ENCODE results near the gene PYGB.

The PYGB gene

DNA sequence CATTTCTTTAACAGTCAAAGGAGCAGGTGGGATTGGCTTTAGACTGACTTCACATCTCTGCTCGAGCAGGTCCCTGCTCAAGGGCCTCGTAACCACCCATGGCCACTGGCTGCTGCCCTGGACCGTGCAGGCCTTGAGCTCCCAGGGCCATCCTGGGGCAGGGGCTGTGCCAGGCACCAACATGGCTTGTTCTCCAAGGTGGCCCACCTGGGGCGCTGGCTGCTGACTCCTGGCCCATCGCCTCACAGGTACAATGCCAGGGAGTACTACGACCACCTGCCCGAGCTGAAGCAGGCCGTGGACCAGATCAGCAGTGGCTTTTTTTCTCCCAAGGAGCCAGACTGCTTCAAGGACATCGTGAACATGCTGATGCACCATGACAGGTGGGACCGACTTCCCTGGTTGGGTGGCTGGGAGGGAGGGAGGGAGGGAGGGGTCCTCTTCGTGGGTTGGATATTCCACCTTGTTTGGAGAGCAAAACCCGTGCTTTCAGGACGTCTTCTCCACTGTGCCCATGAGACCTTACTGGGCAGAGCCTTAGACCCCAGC is 46.1 kb downstream of the PYGB start:
- DNase-seq (ENCODE audit: insufficient read length, low spot score) = no peak
- no peak for FAIRE-seq
- TF ChIP-seq, protein P1, sequence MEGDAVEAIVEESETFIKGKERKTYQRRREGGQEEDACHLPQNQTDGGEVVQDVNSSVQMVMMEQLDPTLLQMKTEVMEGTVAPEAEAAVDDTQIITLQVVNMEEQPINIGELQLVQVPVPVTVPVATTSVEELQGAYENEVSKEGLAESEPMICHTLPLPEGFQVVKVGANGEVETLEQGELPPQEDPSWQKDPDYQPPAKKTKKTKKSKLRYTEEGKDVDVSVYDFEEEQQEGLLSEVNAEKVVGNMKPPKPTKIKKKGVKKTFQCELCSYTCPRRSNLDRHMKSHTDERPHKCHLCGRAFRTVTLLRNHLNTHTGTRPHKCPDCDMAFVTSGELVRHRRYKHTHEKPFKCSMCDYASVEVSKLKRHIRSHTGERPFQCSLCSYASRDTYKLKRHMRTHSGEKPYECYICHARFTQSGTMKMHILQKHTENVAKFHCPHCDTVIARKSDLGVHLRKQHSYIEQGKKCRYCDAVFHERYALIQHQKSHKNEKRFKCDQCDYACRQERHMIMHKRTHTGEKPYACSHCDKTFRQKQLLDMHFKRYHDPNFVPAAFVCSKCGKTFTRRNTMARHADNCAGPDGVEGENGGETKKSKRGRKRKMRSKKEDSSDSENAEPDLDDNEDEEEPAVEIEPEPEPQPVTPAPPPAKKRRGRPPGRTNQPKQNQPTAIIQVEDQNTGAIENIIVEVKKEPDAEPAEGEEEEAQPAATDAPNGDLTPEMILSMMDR (IDR thresholded peaks at IDR 0.05; ENCODE audit: insufficient read depth, missing control alignments) = no peak

DNA sequence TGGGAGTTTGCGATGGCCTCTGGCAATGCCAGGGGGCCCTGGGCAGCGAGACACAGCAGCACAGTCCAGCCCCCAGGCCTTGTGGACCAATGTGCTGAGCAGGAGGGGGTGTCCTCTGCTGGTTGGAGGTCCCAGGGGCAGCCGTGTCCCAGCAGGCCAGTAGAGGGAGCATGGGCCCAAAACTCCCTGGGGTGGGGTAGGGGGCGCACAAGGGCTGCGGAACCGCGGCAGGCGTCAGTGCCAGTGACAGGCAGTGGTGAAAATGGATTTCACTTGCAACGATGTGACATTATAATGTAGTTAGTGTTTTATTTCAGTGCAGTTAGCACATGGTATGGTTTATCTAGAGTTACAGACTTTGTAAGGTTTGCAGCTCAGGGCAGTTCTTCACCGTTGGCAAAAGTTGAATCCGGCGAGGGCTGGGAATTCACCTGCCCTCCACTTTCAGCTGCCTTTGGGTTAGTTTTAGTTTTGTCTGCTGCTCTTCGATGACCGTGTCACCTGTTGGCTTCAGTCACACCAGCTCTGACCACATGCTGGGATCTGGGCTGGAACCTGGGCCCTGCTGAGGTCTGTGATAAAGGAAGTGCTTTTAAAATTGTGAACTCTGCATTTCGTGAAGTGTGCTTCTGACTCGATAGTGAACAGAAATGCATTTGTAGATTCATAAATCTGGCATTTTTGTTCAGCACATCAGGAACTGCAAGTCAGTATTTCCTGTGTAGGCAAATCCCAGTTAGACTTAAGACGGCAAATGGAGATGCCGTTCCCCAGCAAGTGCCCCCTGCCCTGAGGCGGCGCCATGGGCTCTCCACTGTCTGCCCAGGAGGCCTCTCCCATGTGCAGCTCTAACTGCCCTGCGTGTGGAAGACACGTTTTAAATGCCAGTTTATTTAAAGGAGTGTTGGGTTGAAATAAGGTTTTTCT is 46.8 kb downstream of the PYGB start:
- TF ChIP-seq, protein P1 (IDR thresholded peaks at IDR 0.05; ENCODE audit: insufficient read depth, missing control alignments) = peak; percentile 91
- FAIRE-seq (no peak), DNase-seq (ENCODE audit: insufficient read length, low spot score) (peak; percentile 39)

DNA sequence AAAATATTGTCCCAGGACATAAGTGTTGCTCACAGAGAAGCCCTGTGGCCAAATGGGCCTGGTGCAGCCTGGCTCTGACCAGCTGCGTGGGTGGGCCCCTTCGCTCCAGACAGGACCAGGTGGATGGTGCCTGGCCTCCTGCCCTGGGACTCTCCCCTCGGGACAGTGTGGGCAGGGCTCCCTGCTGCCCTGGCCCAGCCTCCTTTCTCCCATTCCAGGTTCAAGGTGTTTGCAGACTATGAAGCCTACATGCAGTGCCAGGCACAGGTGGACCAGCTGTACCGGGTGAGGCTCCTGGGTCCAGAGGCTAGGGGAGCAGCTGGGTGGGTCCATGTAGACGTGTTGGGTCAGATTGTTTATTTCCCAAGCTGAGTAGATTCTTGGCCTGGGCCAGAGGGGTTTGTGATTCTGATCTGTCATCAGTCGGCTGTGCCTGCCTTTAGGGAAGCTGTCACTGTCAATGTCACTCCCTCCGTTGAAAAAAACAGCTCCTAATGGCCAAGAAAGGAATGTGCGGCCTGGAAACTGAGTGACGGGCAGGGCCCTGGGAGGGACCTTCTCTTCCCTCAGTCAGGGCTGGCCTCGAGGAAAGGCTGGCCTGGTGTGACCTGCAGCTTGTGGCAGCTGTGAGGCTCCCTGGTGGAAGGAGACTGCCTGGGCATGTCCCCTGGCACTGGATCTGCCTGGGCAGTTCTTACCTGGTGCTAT is 47.7 kb downstream of the PYGB start:
- TF ChIP-seq, protein P1 (IDR thresholded peaks at IDR 0.05; ENCODE audit: insufficient read depth, missing control alignments) = no peak
- DNase-seq (ENCODE audit: insufficient read length, low spot score) = no peak
- no peak for FAIRE-seq

DNA sequence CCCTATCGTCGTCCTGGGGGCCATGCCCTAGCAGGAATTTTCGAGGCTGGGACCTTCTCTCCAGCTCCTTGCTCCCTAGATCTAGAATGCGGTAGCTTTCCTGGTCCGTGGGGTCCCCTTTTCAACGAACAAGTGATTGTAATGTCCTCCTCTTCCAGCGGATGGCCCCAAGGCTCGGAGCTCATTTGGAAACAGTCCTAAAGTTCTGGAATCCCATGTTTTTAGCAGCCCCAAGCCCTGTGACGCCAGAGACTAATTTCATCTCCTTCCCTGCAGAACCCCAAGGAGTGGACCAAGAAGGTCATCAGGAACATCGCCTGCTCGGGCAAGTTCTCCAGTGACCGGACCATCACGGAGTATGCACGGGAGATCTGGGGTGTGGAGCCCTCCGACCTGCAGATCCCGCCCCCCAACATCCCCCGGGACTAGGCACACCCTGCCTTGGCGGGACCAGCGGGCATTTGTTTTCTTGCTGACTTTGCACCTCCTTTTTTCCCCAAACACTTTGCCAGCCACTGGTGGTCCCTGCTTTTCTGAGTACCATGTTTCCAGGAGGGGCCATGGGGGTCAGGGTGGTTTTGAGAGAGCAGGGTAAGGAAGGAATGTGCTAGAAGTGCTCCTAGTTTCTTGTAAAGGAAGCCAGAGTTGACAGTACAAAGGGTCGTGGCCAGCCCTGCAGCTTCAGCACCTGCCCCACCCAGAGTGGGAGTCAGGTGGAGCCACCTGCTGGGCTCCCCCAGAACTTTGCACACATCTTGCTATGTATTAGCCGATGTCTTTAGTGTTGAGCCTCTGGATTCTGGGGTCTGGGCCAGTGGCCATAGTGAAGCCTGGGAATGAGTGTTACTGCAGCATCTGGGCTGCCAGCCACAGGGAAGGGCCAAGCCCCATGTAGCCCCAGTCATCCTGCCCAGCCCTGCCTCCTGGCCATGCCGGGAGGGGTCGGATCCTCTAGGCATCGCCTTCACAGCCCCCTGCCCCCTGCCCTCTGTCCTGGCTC is 48.5 kb downstream of the PYGB start:
- FAIRE-seq = no peak
- DNase-seq (ENCODE audit: insufficient read length, low spot score) = no peak
- TF ChIP-seq, protein P1 (IDR thresholded peaks at IDR 0.05; ENCODE audit: insufficient read depth, missing control alignments) = peak; percentile 25

DNA sequence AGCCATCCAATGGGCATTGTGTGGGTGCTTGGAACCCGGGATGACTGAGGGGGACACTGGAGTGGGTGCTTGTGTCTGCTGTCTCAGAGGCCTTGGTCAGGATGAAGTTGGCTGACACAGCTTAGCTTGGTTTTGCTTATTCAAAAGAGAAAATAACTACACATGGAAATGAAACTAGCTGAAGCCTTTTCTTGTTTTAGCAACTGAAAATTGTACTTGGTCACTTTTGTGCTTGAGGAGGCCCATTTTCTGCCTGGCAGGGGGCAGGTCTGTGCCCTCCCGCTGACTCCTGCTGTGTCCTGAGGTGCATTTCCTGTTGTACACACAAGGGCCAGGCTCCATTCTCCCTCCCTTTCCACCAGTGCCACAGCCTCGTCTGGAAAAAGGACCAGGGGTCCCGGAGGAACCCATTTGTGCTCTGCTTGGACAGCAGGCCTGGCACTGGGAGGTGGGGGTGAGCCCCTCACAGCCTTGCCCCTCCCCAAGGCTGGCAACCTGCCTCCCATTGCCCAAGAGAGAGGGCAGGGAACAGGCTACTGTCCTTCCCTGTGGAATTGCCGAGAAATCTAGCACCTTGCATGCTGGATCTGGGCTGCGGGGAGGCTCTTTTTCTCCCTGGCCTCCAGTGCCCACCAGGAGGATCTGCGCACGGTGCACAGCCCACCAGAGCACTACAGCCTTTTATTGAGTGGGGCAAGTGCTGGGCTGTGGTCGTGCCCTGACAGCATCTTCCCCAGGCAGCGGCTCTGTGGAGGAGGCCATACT is 49.4 kb downstream of the PYGB start:
- no peak for FAIRE-seq
- no peak for DNase-seq (ENCODE audit: insufficient read length, low spot score)
- TF ChIP-seq, protein P1 (IDR thresholded peaks at IDR 0.05; ENCODE audit: insufficient read depth, missing control alignments) = no peak

DNA sequence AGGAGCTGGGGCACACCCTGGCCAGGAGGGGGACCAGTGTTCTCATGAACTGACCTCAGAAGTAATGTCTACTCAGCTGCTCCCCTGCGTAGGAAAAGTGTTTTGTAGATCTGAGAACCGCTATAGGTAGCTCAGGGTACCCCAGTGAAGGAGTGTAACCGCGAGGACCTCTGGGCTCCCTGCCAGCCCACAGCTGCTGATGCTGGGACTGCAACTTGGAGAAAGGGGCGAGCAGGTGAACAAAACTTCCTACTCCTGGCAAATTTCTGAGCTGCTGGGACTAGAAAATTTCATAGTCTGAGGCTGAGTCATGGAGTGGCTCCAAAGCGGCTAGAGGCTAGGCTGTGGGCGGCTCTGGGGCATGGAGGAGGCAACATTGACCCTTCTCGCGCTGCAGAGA is 51.9 kb downstream of the PYGB start:
- TF ChIP-seq, protein P1 (IDR thresholded peaks at IDR 0.05; ENCODE audit: insufficient read depth, missing control alignments) = no peak
- DNase-seq (ENCODE audit: insufficient read length, low spot score) (no peak), FAIRE-seq (no peak)
